Measurements from ENCODE around the gene UBE2J1.
A peak's percentile ranks its signal among the peaks of the same experiment; 100 is the strongest.
"Not testable (repeated sequence)": the region's sequence is repeated elsewhere in the genome, so short reads cannot be mapped to it uniquely, and the experiment has no call there.

UBE2J1 gene

GRCh38 chr6:89352278-89353117, at the start of gene UBE2J1:
TSS of gene UBE2J1 (minus strand) at chr6:89352722. CDS start at chr6:89352569, 153 bp downstream.
- peak; percentile 81 for DNase-seq (ENCODE audit: low read depth, low spot score)

- no peak for DNase-seq (ENCODE audit: low read depth, low spot score)
Measured at GRCh38 chr6:89400912-89401399, 48.4 kb upstream of the UBE2J1 start.

GRCh38 chr6:89400050-89400449, 47.5 kb upstream of the UBE2J1 start:
- no peak for DNase-seq (ENCODE audit: low read depth, low spot score)

GRCh38 chr6:89398762-89399525, 46.4 kb upstream of the UBE2J1 start:
- no peak for DNase-seq (ENCODE audit: low read depth, low spot score)

GRCh38 chr6:89397884-89398283, 45.4 kb upstream of the UBE2J1 start:
- DNase-seq (ENCODE audit: low read depth, low spot score) = not testable (repeated sequence)

- no peak for DNase-seq (ENCODE audit: low read depth, low spot score)
Measured at GRCh38 chr6:89393659-89394058, 41.1 kb upstream of the UBE2J1 start.

GRCh38 chr6:89392823-89393222, 40.3 kb upstream of the UBE2J1 start:
- no peak for DNase-seq (ENCODE audit: low read depth, low spot score)

GRCh38 chr6:89388846-89389245, 36.3 kb upstream of the UBE2J1 start:
- no peak for DNase-seq (ENCODE audit: low read depth, low spot score)

- DNase-seq (ENCODE audit: low read depth, low spot score) = no peak
Measured at GRCh38 chr6:89387516-89388201, 35.1 kb upstream of the UBE2J1 start.

- DNase-seq (ENCODE audit: low read depth, low spot score) = no peak
Measured at GRCh38 chr6:89386917-89387491, 34.5 kb upstream of the UBE2J1 start.

GRCh38 chr6:89385846-89386245, 33.3 kb upstream of the UBE2J1 start:
- DNase-seq (ENCODE audit: low read depth, low spot score) = no peak

- no peak for DNase-seq (ENCODE audit: low read depth, low spot score)
Measured at GRCh38 chr6:89385156-89385667, 32.7 kb upstream of the UBE2J1 start.

- DNase-seq (ENCODE audit: low read depth, low spot score) = no peak
Measured at GRCh38 chr6:89381031-89381430, 28.5 kb upstream of the UBE2J1 start.

- no peak for DNase-seq (ENCODE audit: low read depth, low spot score)
Measured at GRCh38 chr6:89379281-89379680, 26.8 kb upstream of the UBE2J1 start.

GRCh38 chr6:89378628-89379027, 26.1 kb upstream of the UBE2J1 start:
- DNase-seq (ENCODE audit: low read depth, low spot score) = no peak

GRCh38 chr6:89375427-89376267, 23.1 kb upstream of the UBE2J1 start:
- no peak for DNase-seq (ENCODE audit: low read depth, low spot score)

- no peak for DNase-seq (ENCODE audit: low read depth, low spot score)
Measured at GRCh38 chr6:89372506-89372901, 20.0 kb upstream of the UBE2J1 start.

- DNase-seq (ENCODE audit: low read depth, low spot score) = no peak
Measured at GRCh38 chr6:89371849-89372505, 19.5 kb upstream of the UBE2J1 start.

GRCh38 chr6:89368999-89369398, 16.5 kb upstream of the UBE2J1 start:
- no peak for DNase-seq (ENCODE audit: low read depth, low spot score)

GRCh38 chr6:89368107-89368506, 15.6 kb upstream of the UBE2J1 start:
- DNase-seq (ENCODE audit: low read depth, low spot score) = no peak

Data from smooth muscle cell of the brain vasculature (primary cell).